ENCODE data around the gene PLD4.
A peak's percentile ranks its signal among the peaks of the same experiment; 100 is the strongest.
"Not testable (repeated sequence)": the region's sequence is repeated elsewhere in the genome, so short reads cannot be mapped to it uniquely, and the experiment has no call there.

The PLD4 gene

DNA sequence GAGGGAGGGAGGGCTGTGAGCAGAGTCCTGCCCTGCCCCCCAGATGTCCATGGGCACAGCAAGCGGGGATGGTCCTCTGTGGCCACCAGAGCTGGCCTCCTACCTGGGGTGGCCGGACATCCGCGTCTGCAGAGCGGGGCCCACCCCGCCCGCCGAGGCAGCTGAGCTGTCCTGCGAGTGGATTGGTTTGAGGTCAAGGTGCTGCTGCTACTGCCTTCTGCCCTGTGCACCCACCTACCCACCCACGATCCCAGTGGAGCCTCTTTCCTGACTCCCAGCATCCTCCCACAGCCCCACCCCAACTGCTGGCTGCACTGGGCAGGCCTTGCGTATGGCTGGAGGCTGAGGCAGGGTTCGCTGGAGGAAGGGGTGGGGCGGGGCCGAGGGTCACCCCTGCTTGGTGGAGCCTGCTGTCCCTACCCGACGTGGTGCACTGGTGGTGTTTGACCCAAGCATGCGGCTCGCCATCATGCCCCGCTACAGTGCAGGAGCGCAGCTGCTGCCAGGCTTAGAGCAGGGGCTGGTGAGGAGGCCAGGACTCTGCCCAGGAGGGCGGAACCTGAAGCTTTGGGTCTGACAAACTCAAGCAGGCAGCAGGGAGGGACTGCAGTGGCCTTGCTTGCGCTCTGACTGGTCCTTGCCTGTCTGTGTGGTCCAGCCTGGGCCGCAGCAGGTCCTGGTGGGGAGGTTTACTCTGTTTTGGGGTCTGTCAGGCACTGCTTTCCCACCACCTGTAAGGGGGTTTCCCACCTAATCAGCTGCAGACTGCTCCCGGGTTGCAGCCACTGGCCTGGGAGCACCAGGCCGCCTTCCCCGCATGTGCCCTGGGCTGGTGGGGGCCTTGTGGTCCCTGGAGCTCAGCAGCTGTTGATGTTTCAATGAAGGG is 35.9 kb upstream of the PLD4 start:
- no peaks in the 10 kb centered on the region for H3K36me3 ChIP-seq
- peak; percentile 10 for DNase-seq
- no peaks in the 10 kb centered on the region for H3K9me3 ChIP-seq
- no peaks in the 10 kb centered on the region for H3K27me3 ChIP-seq
- TF ChIP-seq, protein P1, sequence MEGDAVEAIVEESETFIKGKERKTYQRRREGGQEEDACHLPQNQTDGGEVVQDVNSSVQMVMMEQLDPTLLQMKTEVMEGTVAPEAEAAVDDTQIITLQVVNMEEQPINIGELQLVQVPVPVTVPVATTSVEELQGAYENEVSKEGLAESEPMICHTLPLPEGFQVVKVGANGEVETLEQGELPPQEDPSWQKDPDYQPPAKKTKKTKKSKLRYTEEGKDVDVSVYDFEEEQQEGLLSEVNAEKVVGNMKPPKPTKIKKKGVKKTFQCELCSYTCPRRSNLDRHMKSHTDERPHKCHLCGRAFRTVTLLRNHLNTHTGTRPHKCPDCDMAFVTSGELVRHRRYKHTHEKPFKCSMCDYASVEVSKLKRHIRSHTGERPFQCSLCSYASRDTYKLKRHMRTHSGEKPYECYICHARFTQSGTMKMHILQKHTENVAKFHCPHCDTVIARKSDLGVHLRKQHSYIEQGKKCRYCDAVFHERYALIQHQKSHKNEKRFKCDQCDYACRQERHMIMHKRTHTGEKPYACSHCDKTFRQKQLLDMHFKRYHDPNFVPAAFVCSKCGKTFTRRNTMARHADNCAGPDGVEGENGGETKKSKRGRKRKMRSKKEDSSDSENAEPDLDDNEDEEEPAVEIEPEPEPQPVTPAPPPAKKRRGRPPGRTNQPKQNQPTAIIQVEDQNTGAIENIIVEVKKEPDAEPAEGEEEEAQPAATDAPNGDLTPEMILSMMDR (IDR thresholded peaks at IDR 0.05; ENCODE audit: low read depth, low read length): no peak
- H3K4me1 ChIP-seq: no peaks in the 10 kb centered on the region
- no peak overlapping the region for H3K4me3 ChIP-seq (ENCODE audit: low read depth, low read length)

DNA sequence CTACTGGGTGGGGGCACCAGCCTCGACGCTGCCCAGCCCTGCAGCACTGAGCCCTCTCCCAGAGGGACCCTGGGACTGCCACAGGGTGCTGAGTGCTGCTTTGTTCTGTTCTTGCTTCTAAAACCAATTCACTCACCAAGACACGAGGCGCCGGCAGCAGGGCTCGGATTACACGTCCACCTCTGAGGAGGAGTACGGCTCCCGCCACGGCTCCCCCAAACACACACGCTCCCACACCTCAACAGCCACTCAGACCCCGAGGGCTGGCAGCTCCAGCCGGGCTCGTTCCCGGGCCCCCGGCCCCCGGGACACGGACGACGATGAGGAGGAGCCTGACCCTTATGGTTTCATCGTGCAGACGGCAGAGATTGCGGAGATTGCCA is 35.3 kb upstream of the PLD4 start:
- Histone ChIP-seq H3K36me3 (no peaks in the 10 kb centered on the region), H3K4me3 (ENCODE audit: low read depth, low read length) (no peak overlapping the region), H3K4me1 (no peaks in the 10 kb centered on the region), H3K27me3 (no peaks in the 10 kb centered on the region), H3K9me3 (no peaks in the 10 kb centered on the region)
- DNase-seq: no peak
- TF ChIP-seq, protein P1 (IDR thresholded peaks at IDR 0.05; ENCODE audit: low read depth, low read length): no peak

DNA sequence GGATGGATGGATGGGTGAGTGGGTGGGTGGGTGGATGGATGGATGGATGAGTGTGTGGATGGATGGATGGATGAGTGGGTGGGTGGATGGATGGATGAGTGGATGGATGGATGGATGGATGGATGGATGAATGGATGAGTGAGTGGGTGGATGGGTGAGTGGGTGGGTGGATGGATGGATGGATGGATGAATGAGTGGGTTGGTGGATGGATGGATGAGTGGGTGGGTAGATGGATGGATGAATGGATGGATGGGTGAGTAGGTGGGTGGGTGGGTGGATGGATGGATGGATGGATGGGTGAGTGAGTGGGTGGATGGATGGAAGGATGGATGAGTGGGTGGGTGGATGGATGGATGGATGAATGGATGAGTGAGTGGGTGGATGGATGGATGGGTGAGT is 34.4 kb upstream of the PLD4 start:
- not testable (repeated sequence) for H3K36me3 ChIP-seq; H3K4me1 ChIP-seq; DNase-seq; H3K4me3 ChIP-seq (ENCODE audit: low read depth, low read length); H3K9me3 ChIP-seq; H3K27me3 ChIP-seq

DNA sequence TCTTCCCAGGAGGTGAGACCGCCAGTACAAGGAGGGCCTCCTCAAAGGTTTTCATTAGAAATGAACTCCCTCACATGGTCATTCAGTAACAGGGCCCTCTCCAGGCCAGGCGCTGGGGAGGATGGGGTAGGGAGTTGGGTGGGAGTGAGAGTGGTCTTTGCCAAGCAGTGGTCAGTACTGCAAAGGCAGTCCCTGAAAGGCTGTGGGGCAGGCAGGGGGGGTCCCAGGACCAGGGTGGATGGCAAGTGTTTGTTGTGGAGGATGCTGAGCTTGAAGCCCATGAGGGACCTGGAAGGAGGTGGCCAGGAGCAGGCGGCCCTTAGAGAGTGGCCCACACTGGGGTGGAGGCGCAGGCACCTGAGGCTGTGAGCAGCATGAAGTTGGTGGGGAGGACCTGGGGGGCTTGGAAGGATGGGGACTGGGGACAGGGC is 33.5 kb upstream of the PLD4 start:
- H3K27me3 ChIP-seq: no peaks in the 10 kb centered on the region

DNA sequence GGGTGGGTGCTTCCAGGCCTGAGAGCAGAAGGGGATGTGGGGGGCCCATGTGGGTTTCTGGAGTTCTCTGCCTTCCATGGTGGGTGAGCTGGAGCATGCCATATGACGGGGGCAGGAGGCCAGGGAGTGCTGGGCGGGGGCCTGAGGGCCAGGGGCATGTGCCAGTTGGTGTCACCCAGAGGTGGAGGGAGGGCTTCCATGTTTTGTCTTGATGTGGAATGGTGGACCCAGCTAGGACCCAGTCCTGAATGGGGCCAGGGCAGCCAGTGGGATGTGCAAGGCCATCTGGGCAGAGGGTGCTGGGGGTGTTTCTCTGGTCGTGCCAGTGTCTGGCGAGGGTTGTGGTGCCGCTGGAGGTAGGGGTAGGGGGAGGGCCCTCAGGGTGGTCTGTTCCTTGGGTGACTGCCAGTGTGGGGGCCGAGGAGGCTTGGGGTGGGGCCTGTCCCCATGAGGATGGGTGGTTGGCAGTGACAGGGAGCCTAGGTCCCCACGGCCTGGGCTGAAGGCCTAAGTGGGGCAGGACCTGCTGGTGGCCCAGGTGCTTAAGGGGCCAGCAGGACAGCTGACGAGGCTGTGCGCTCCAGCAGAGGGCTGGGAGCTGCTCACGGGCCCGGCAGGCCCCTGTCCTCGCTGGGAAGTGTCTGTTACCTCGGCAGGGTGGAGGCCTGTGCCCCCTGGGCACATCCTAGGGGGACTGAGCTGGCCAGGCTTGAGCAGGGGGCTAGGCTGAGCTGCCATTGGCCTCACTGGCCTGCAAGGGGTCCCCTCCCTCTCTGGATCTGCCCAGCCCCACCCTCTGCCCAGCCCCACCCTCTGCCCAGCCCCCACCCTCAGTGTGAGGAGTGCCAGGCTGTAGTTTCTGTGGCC is 32.8 kb upstream of the PLD4 start:
- TF ChIP-seq, protein P1 (IDR thresholded peaks at IDR 0.05; ENCODE audit: low read depth, low read length): no peak
- H3K4me3 ChIP-seq (ENCODE audit: low read depth, low read length): no peak overlapping the region
- DNase-seq: peak; percentile 8
- no peaks in the 10 kb centered on the region for H3K36me3 ChIP-seq
- peaks cover 14% of the 10 kb centered on the region for H3K4me1 ChIP-seq
- no peaks in the 10 kb centered on the region for H3K27me3 ChIP-seq
- no peaks in the 10 kb centered on the region for H3K9me3 ChIP-seq

More for the DNA sequence above, 33.5 kb upstream of the PLD4 start:
- TF ChIP-seq, protein P1 (IDR thresholded peaks at IDR 0.05; ENCODE audit: low read depth, low read length): no peak
- Histone ChIP-seq H3K9me3 (no peaks in the 10 kb centered on the region), H3K36me3 (no peaks in the 10 kb centered on the region), H3K4me1 (peaks cover 11% of the 10 kb centered on the region), H3K4me3 (ENCODE audit: low read depth, low read length) (no peak overlapping the region)
- no peak for DNase-seq

DNA sequence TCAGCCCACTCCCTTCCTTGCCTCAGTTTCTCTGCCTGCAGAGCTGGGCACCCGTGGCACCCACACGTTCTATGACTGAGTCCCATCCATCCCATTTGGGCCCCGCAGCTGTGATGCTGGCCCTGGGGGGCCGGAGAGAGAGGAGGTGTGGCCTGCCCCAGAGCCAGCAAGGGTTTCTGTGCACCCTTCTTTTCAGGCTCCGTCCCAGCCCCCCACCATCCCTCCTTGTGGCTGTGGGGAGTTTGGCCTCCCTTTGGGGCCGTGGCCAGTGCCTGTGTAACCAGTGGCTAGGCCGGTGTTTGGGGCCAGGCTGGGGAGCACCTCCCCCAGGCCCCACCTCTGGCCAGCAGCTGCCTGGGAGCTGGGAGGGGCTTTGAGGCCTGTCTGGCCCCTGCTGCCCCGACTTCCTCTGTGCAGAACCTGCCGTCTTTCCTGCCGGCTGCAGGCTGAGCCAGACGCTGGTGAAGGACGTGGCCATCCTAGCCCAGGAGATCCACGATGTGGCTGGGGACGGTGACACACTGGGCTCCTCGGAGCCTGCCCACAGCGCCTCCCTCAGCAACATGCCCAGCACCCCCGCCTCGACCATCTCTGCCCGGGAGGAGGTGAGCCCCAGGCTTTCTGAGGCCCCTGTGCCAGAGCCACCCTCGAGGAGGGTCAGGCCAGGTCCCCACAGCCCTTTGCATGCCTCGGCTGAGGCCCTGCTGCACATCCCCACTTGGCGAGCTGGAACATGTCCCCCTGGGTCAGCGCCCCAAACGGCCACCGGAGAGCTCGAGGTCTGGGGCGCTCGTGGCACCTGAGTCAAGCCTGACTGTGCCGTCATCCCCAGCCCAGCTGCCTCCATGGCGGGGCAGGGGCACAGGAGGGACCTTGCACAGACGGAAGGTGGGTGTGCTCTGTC is 31.9 kb upstream of the PLD4 start:
- Histone ChIP-seq H3K36me3 (no peaks in the 10 kb centered on the region), H3K27me3 (no peaks in the 10 kb centered on the region), H3K4me1 (peaks cover 14% of the 10 kb centered on the region), H3K9me3 (no peaks in the 10 kb centered on the region), H3K4me3 (ENCODE audit: low read depth, low read length) (no peak overlapping the region)
- TF ChIP-seq, protein P1 (IDR thresholded peaks at IDR 0.05; ENCODE audit: low read depth, low read length): no peak
- peak; percentile 24 for DNase-seq

Measured in BE2C (cell line).